Measurements from ENCODE around the gene GALNS. TPM values are rescaled to one million over a fixed set of nuclear protein-coding genes. Genes with fewer than 3 reads are reported as not detected.
"Not testable (repeated sequence)": the region's sequence is repeated elsewhere in the genome, so short reads cannot be mapped to it uniquely, and the experiment has no call there.

The GALNS gene
- total and polyA plus RNA-seq, 2 experiments from 2014 or later, result 9.7 to 18.8 TPM

DNA sequence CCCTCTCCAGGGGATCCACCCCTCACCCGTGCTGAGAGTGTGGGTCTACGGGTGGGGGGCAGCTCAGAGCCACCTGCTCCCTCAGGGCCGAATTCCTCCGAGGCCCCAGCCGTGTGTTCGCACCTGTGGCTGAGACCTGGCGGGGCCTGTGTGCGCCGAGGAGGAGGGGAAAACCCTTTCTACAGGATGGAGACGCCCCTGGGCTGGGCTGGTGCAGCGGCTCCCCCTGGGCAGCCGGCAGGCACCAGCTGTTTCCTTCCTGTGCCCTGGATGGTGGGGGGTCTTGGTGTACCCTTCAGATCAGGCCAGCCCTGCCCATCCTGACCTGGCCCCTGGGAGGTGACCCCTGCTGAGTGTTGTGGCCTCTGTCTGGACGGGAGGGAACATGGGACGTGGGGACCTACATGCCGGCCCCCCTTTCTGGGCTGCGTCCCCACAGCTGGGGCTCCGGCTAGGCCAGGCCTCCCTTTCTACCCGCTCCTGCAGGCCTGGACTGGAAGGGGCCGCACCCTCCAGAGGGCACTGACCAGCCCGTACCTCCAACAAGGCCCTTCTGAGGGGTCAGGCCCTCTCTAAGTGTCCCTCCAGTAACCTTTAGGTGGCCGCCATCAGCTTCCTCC, 38.0 kb upstream of the GALNS start:
- Histone ChIP-seq H3K27ac (ENCODE audit: low read depth) (no peak overlapping the region), H3K4me1 (ENCODE audit: insufficient read depth) (no peaks in the 10 kb centered on the region), H3F3A (replicated peaks; ENCODE audit: low read depth) (no peaks in the 10 kb centered on the region), H2AFZ (no peak overlapping the region), H3K79me2 (replicated peaks; ENCODE audit: insufficient read depth) (no peaks in the 10 kb centered on the region), H3K4me2 (no peak overlapping the region), H3K27me3 (ENCODE audit: insufficient read depth) (no peaks in the 10 kb centered on the region), H3K36me3 (ENCODE audit: insufficient read depth) (no peaks in the 10 kb centered on the region), H4K20me1 (replicated peaks; ENCODE audit: insufficient read depth) (no peaks in the 10 kb centered on the region), H3K9me2 (ENCODE audit: insufficient read depth) (no peaks in the 10 kb centered on the region), H3K4me3 (no peak overlapping the region)
- DNase-seq (ENCODE audit: low spot score) (no peak), ATAC-seq (peak; percentile 27; the same call in 2 of the 3 replicates)
- H3K9me3 Mint-ChIP-seq, result peaks cover 5% of the 10 kb centered on the region; the same call in 2 of the 3 replicates
- no peaks in the 10 kb centered on the region; the same call in 2 of the 3 replicates for H3K36me3 Mint-ChIP-seq (ENCODE audit: low read depth)
- H3K4me1 Mint-ChIP-seq, result no peaks in the 10 kb centered on the region
- no peak for TF ChIP-seq JUNB (IDR thresholded peaks at IDR 0.05; ENCODE audit: unreplicated experiment)
- no peak for TF ChIP-seq POLR2AphosphoS5 (IDR thresholded peaks at IDR 0.05; ENCODE audit: low read depth)
- TF ChIP-seq, protein P1, sequence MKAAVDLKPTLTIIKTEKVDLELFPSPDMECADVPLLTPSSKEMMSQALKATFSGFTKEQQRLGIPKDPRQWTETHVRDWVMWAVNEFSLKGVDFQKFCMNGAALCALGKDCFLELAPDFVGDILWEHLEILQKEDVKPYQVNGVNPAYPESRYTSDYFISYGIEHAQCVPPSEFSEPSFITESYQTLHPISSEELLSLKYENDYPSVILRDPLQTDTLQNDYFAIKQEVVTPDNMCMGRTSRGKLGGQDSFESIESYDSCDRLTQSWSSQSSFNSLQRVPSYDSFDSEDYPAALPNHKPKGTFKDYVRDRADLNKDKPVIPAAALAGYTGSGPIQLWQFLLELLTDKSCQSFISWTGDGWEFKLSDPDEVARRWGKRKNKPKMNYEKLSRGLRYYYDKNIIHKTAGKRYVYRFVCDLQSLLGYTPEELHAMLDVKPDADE (IDR thresholded peaks at IDR 0.05), result no peak
- TF ChIP-seq NANOG (IDR thresholded peaks at IDR 0.05; ENCODE audit: borderline replicate concordance), result no peak
- TF ChIP-seq ZNF331 (CRISPR knock-in tag; IDR thresholded peaks at IDR 0.05; ENCODE audit: low read depth), result no peak
- no peak overlapping the region for H3K27ac Mint-ChIP-seq
- no peak overlapping the region for H3K4me3 Mint-ChIP-seq
- H3K27me3 Mint-ChIP-seq (ENCODE audit: insufficient read depth, low read depth, poor library complexity), result peaks cover 13% of the 10 kb centered on the region

- H3K27me3 ChIP-seq (ENCODE audit: insufficient read depth); H3K9me2 ChIP-seq (ENCODE audit: insufficient read depth); H3K27ac Mint-ChIP-seq; H3F3A ChIP-seq (replicated peaks; ENCODE audit: low read depth); H4K20me1 ChIP-seq (replicated peaks; ENCODE audit: insufficient read depth); H3K4me3 ChIP-seq; DNase-seq (ENCODE audit: low spot score); H3K4me1 Mint-ChIP-seq; H3K36me3 Mint-ChIP-seq (ENCODE audit: low read depth); H3K4me3 Mint-ChIP-seq; H3K9me3 Mint-ChIP-seq; H3K4me2 ChIP-seq; H3K27ac ChIP-seq (ENCODE audit: low read depth); ATAC-seq; H3K4me1 ChIP-seq (ENCODE audit: insufficient read depth); H3K79me2 ChIP-seq (replicated peaks; ENCODE audit: insufficient read depth); H2AFZ ChIP-seq; H3K36me3 ChIP-seq (ENCODE audit: insufficient read depth): not testable (repeated sequence)
- peaks cover 16% of the 10 kb centered on the region for H3K27me3 Mint-ChIP-seq (ENCODE audit: insufficient read depth, low read depth, poor library complexity)
These were observed 37.5 kb upstream of the GALNS start for GRCh38 chr16:88894266-88894665.

- Histone ChIP-seq H2AFZ (no peak overlapping the region), H3K36me3 (ENCODE audit: insufficient read depth) (no peaks in the 10 kb centered on the region), H3K9me2 (ENCODE audit: insufficient read depth) (no peaks in the 10 kb centered on the region), H3K27me3 (ENCODE audit: insufficient read depth) (no peaks in the 10 kb centered on the region), H3K4me3 (no peak overlapping the region), H3K27ac (ENCODE audit: low read depth) (no peak overlapping the region), H4K20me1 (replicated peaks; ENCODE audit: insufficient read depth) (no peaks in the 10 kb centered on the region), H3K79me2 (replicated peaks; ENCODE audit: insufficient read depth) (no peaks in the 10 kb centered on the region), H3F3A (replicated peaks; ENCODE audit: low read depth) (no peaks in the 10 kb centered on the region), H3K4me2 (no peak overlapping the region), H3K4me1 (ENCODE audit: insufficient read depth) (no peaks in the 10 kb centered on the region)
- peaks cover 2% of the 10 kb centered on the region; the same call in 1 of the 3 replicates for H3K4me1 Mint-ChIP-seq
- peaks cover 16% of the 10 kb centered on the region for H3K27me3 Mint-ChIP-seq (ENCODE audit: insufficient read depth, low read depth, poor library complexity)
- no peak overlapping the region for H3K27ac Mint-ChIP-seq
- no peak for ATAC-seq
- H3K9me3 Mint-ChIP-seq, result peaks cover 8% of the 10 kb centered on the region
- H3K4me3 Mint-ChIP-seq, result no peak overlapping the region
- DNase-seq (ENCODE audit: low spot score), result no peak
- peaks cover 3% of the 10 kb centered on the region; the same call in 1 of the 3 replicates for H3K36me3 Mint-ChIP-seq (ENCODE audit: low read depth)
- TF ChIP-seq ZNF114 (CRISPR knock-in tag; IDR thresholded peaks at IDR 0.05), result no peak
- no peak for TF ChIP-seq POLR2AphosphoS5 (IDR thresholded peaks at IDR 0.05; ENCODE audit: low read depth)
- TF ChIP-seq NANOG (IDR thresholded peaks at IDR 0.05; ENCODE audit: borderline replicate concordance), result no peak
- TF ChIP-seq JUNB (IDR thresholded peaks at IDR 0.05; ENCODE audit: unreplicated experiment), result no peak
- no peak for TF ChIP-seq EZH2phosphoT487 (IDR thresholded peaks at IDR 0.05; ENCODE audit: unreplicated experiment)
- no peak for TF ChIP-seq REST (IDR thresholded peaks at IDR 0.05; ENCODE audit: unreplicated experiment)
- no peak for TF ChIP-seq EZH2 (IDR thresholded peaks at IDR 0.05; ENCODE audit: low read depth, unreplicated experiment)
- TF ChIP-seq CREB1 (CRISPR knock-in tag; IDR thresholded peaks at IDR 0.05; ENCODE audit: low read depth), result no peak
- TF ChIP-seq STAT1 (IDR thresholded peaks at IDR 0.05; ENCODE audit: unreplicated experiment), result no peak
- no peak for TF ChIP-seq ZNF331 (CRISPR knock-in tag; IDR thresholded peaks at IDR 0.05; ENCODE audit: low read depth)
These were observed 36.6 kb upstream of the GALNS start for GRCh38 chr16:88893127-88893968.

Measured in GM23338 (cell line).